HG03342 (cell line): Measurements from ENCODE around the gene MXD1.
"Not testable (repeated sequence)": the region's sequence is repeated elsewhere in the genome, so short reads cannot be mapped to it uniquely, and the experiment has no call there.

Source experiments
- ATAC-seq: cut with Tn5 transposase; IDR thresholded peaks from one replicate; pipeline ENCODE4 v1.9.1; 2021; ENCODE audit warnings: mild to moderate bottlenecking, moderate library complexity; ENCODE audit not compliant: unreplicated experiment

The MXD1 gene

DNA sequence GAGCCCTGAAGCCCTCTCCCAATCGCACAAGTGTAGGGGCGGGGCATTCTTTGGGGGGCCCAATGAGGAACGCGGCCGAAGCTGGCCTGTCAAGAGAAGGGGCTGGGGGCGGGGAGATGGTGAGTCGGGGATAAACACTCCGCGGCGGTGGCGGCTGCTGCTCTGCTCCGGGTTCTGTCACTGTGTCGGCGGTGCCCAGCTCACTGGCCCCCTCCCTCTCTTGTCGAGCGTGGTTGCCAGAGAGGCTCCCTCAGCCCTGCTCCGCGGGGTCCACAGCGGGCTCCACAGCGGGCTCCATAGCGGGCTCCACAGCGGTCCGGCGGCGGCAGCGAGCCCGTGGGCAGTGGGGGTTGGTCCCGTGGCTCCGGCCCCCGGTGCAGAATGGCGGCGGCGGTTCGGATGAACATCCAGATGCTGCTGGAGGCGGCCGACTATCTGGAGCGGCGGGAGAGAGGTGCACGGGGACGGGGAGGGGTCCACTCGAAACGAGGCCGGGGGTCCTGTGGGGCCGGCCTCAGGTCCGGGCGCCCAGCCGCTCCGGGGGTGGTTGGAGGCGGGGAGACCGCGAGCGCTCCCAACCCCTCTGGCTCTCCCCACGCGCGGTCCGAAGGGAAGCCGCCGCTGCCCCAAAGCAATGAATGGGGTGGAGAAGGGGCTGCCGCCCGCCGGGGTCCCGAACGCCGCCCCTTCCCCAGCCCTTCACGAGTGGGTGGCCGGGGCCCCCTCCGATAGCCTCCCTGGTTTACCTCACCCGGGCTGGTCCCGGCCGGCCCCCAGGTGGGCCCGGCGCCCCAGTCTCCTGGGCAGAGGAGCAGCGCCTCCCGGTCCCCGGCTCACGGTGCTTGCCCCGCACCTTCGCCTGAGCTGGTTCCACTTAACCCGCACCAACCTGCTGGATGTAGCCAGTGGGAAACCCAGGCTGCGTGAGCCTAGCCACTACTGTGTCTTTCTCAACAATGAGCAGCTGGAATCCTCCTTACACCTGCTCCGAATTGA, at the start of gene MXD1:
MXD1 (plus strand) TSS at position 160 of the 996 bp plus-strand sequence; CDS start at position 382, 222 bp downstream.
- ATAC-seq, result no peak

DNA sequence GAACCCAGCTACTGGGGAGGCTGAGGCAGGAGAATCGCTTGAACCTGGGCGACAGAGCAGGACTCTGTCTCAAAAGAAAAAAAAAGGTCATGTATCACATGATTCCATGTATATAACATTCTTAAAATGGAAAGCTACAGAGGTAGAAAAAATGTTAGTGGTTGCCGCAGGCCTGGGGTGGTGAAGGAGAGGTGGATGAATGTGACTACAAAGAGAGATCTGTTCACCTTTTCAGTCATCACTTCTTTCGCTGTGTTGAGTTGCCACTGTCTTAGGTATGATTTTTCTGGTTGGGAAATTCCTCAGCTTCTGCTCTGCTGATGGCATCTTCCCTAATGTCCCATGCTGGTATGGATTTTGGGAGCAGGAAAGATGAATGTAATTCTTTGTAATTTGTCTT, 26.5 kb upstream of the MXD1 start:
- ATAC-seq, result no peak

GRCh38 chr2:69889302-69889701, 25.6 kb upstream of the MXD1 start:
- no peak for ATAC-seq

DNA sequence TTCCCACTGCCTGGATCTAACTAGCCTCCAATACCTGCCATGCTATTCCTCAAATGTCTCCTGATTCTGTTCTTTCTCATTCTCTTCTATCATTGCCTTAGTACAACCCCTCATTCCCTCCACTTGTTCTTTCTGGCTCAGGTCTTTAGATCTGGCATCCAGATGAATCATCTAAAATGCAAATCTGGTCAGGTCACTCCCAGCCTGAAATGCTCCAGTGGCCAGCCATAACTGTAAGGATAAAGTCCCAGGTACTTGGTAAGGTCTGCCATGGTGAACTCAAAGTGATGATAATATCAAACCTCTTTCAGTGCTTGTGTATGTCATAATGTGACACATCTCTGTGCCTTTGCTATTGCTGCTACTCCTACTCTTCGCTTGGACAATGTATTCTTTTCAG, 24.0 kb upstream of the MXD1 start:
- ATAC-seq, result no peak

DNA sequence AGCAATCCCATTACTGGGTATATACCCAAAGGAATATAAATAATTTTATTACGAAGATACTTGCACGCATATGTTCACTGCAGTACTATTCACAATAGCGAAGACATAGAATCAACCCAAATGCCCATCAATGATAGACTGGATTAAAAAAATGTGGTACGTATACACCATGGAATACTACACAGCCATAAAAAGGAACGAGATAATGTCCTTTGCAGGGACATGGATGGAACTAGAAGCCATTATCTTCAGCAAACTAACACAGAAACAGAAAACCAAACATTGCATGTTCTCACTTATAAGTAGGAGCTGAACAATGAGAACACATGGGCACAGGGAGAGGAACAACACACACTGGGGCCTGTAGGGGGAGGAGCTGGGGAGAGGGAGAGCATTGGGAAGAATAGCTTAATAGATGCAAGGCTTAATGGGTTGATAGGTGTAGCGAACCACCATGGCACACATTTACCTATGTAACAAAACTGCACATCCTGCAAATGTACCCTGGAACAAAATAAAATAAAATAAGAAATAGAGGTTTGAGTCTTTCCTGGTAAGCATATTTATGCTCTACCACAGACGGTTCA, 22.0 kb upstream of the MXD1 start:
- not testable (repeated sequence) for ATAC-seq

- ATAC-seq, result peak; percentile 65
Observed at GRCh38 chr2:69893684-69894551, 21.0 kb upstream of the MXD1 start, which contains the start of gene SNRNP27. Gene SNRNP27, plus strand, starts transcription at chr2:69893956. Its CDS starts 29 bp downstream, at chr2:69893985.

DNA sequence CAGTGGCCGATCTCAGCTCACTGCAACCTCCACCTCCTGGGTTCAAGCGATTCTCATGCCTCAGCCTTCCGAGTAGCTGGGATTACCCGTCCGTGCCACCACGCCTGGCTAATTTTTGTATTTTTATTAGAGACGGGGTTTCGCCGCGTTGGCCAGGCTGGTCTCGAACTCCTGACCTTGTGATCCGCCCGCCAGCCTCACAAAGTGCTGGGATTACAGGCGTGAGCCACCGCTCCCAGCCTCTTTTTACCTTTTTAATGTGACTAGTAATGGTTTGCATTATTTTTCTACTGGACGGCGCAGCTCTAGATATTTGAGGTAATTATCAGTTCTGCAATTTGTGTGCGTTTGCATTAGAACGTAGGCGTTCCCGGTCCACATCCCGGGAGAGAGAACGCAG, 20.2 kb upstream of the MXD1 start:
- not testable (repeated sequence) for ATAC-seq

- ATAC-seq, result no peak
Observed at GRCh38 chr2:69902213-69902922, 12.5 kb upstream of the MXD1 start.

- ATAC-seq, result no peak
Observed at GRCh38 chr2:69907216-69907615, 7.7 kb upstream of the MXD1 start.

GRCh38 chr2:69911985-69912563, 2.8 kb upstream of the MXD1 start:
- no peak for ATAC-seq

GRCh38 chr2:69914164-69914949, 552 bp upstream of the MXD1 start:
- ATAC-seq, result peak; percentile 82

DNA sequence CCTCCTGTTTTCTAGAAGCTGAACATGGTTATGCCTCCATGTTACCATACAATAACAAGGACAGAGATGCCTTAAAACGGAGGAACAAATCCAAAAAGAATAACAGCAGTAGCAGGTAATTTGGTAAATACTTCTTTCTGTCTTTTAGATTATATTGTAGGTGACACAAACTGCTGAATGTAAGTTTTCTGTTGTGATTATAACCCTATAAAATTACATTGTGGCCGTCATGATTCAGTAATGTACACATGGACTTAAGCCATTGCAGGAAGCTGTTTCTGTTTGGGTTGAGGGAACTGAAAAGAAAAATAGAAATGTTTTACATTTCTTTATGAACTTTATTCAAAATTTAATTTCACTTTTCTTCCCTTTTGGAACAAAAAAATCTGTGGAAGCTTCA, 1.2 kb downstream of the MXD1 start:
- ATAC-seq, result no peak

DNA sequence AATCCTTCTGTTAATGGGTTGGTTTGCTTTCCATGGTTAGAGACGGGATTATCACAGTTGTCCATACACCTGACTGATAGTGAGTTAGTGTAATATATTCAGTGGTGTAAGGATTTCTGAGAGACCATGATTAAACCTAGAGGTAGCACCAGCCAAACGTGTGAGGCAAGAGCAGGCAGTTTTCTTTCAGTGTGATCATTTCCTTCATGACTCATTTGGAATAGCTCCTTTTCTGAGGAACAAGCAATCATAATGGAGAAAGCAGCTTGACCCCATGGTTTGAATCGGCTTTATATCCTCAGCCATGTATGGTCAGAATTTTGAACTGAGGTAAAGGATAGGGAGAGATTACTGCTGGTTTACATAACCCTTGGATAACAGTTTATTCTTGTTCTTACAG, 2.9 kb downstream of the MXD1 start:
- no peak for ATAC-seq

DNA sequence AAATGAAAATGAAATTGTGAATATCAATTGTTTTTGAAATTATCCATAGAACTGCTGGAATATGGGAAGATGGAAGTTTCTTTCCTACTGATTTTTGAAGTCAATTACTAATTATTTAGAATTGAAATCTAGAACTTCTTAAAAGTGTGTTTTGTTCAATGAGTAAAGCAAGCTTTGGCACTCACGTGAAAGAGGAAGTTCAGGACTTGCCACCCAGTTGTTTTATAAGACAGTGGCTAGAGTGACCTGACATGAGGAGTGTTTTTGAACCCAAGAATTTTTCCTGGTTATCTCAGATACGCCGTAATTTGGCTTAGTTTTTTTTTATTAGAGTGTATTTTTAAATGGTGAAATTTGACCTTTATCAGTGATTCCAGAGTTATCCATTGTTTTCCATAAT, 3.5 kb downstream of the MXD1 start:
- no peak for ATAC-seq

GRCh38 chr2:69923116-69923515, 8.2 kb downstream of the MXD1 start:
- ATAC-seq, result no peak

DNA sequence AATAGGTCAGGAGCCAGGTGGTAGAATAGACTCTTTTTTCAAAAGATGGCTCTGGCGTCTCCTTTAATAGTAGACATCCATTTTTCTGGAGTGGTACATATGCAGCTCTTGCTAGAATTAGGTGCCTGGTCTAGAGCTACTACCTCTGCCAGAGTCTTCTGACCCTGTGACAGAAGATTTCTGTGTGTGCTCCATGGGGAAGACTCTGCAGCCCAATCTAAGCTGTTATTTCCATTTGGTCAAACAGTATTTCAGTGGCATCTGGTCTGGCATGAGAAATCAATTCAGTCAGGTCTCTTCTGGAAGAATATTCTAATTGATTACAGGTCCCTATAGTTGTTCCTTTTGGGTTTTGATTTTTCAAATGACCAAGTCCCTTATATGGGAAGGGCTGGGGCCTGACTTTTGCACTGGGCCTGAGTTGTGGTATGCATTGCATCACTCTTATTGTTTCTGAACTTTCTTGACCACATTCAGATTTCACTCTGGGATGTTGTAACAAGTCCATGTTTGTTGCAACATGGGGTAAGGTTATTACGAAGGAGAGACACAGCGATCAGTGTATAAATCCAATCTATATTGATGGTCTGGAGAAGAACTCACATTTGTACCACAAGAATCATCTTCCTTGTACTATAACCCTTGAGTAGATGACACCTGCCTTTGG, 12.1 kb downstream of the MXD1 start:
- ATAC-seq, result no peak

DNA sequence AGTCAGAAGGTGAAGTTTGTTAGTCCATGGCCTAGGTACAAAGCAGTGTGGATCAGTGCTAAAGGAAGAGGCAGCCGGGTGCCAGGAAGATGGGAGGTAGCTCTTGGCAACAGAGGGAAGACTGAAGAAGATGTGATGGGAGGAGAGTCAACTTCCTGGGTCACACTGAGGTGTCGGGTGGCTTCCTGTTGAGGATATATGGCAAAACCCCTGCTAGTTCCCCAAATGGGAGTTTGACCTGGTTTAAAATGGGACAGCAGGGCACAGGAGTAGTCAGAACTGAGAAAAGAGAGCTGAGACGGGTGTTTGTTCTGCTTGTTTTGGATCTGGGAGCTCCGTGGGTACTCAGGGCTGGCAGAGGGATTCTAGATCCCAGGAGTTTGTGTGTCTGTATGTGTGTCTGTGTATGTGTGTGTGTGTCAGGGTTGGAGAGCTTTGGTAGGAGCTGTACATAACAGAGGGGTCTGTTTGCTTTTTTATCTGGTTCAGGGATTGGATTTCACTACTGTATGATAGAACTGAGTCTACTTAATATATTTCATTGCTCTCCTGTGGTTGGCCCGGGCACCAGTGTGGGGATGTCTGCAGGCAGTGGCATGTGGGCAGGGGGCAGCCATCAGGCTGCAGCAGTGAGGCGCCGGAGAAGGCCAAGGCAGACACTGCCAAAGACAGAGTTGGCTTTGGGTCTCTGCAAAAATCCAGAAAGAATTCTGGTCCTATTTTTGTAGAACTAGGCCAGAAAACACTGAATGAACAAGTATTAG, 17.1 kb downstream of the MXD1 start:
- no peak for ATAC-seq

DNA sequence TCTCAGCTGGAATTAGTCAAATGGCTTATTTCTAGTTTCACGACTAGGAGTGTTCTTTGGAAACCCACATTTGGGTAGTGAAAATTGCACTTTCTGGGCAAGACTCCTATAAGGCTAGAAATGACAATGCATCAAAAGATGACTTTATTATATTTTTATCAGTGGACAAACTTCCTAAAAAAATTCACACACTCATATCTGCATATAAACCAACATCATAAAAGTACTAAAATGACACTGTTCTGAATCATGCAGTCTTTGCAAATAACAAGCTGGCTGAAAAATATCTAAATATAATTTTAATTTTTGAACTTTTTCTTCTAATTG, 17.6 kb downstream of the MXD1 start:
- ATAC-seq, result no peak
